ENCODE measurements around the gene ARL6IP5. TPM values are rescaled to one million over a fixed set of nuclear protein-coding genes. Genes with fewer than 3 reads are reported as not detected.

The ARL6IP5 gene
- total RNA-seq (10 to 100 TPM; 58.0 to 65.2 TPM), total RNA-seq (50.2 to 607 (median 158) reads per million in 172 experiments)
- polyA plus RNA-seq (2013, experiment 1 of 2) = 219 TPM
- 209 TPM for polyA plus RNA-seq (2013, experiment 2 of 2)

GRCh38 chr3:69084326-69085167 lies at the start of gene ARL6IP5:
Gene ARL6IP5 (plus strand): TSS chr3:69084937. CDS start chr3:69085048, 111 bp downstream.
- Mint-ChIP-seq H3K9me3 (no peaks in the 10 kb centered on the region), H3K36me3 (ENCODE audit: low read depth) (peaks cover 35% of the 10 kb centered on the region), H3K27me3 (no peaks in the 10 kb centered on the region), H3K4me3 (peak within 1 kb of the TSS; percentile 91), H3K27ac (peak within 1 kb of the TSS; percentile 96), H3K4me1 (ENCODE audit: low read depth) (peaks cover 73% of the 10 kb centered on the region)
- peaks cover 58% of the 10 kb centered on the region for H3K4me1 ChIP-seq (ENCODE audit: insufficient read depth, low read length)
- peaks cover 4% of the 10 kb centered on the region for H3K36me3 ChIP-seq (ENCODE audit: insufficient read depth, low read length)
- ATAC-seq (ENCODE audit: poor library complexity) = peak; percentile 74
- ChIA-PET CTCF (interaction anchor here (0.8 to 3.6 kb wide), 7 partner anchors 8 to 70 kb away, joined by 3 to 19 read pairs (median 4); partner anchors contain the start of gene TMF1), POLR2A (interaction anchor here (0.5 to 8.6 kb wide), 13 partner anchors 9 to 216 kb away, joined by 3 to 94 read pairs (median 10); partner anchors contain the start of genes EOGT and TMF1)
- peak within 1 kb of the TSS; percentile 91 for H3K27ac ChIP-seq (ENCODE audit: low read depth in 1 of 2, low read length in 2 of 2)
- H3K4me3 ChIP-seq (ENCODE audit: low read length) = peak within 1 kb of the TSS; percentile 85
- no peaks in the 10 kb centered on the region for H3K27me3 ChIP-seq (ENCODE audit: control insufficient read depth in 1 of 2, insufficient read depth in 2 of 2, low read length in 2 of 2)
- H3K9me3 ChIP-seq (ENCODE audit: control insufficient read depth in 1 of 2, insufficient read depth in 1 of 2, low read length in 2 of 2) = no peaks in the 10 kb centered on the region
- no peak for TF ChIP-seq CTCF (IDR thresholded peaks at IDR 0.05)
- intact Hi-C loops (cut with DNase I, micrococcal nuclease) = loop anchor here (1.0 to 10.0 kb wide), 4 partner anchors 8 to 1430 kb away; partner anchors contain the start of genes SUCLG2 (in 1 of the 2) and TMF1 (in 1 of the 2)
- peak; percentile 80 to 97 (median 88) for DNase-seq

GRCh38 chr3:69044608-69045007 lies 40.1 kb upstream of the ARL6IP5 start:
- peaks cover 83% of the 10 kb centered on the region for H3K36me3 Mint-ChIP-seq (ENCODE audit: low read depth)
- POLR2A ChIA-PET = no interaction called here

More at GRCh38 chr3:69044608-69045007, 40.1 kb upstream of the ARL6IP5 start:
- Histone ChIP-seq H3K4me3 (ENCODE audit: low read length) (no peak overlapping the region), H3K27ac (ENCODE audit: low read depth in 1 of 2, low read length in 2 of 2) (no peak overlapping the region), H3K36me3 (ENCODE audit: insufficient read depth, low read length) (peaks cover 80% of the 10 kb centered on the region), H3K9me3 (ENCODE audit: control insufficient read depth in 1 of 2, insufficient read depth in 1 of 2, low read length in 2 of 2) (no peaks in the 10 kb centered on the region), H3K27me3 (ENCODE audit: control insufficient read depth in 1 of 2, insufficient read depth in 2 of 2, low read length in 2 of 2) (no peaks in the 10 kb centered on the region), H3K4me1 (ENCODE audit: insufficient read depth, low read length) (peaks cover 6% of the 10 kb centered on the region)
- Mint-ChIP-seq H3K9me3 (no peaks in the 10 kb centered on the region), H3K27me3 (no peaks in the 10 kb centered on the region), H3K4me1 (ENCODE audit: low read depth) (peaks cover 44% of the 10 kb centered on the region), H3K27ac (no peak overlapping the region), H3K4me3 (no peak overlapping the region)
- CTCF ChIA-PET = interaction anchor here (1.1 kb wide), 1 partner anchor 76 kb away, joined by 3 read pairs; no protein-coding TSS in a partner anchor
- ATAC-seq (ENCODE audit: poor library complexity) (no peak), DNase-seq (no peak)
- intact Hi-C loops (cut with DNase I, micrococcal nuclease) = loop anchor here in 1 of 2 experiments (5.0 kb wide), 1 partner anchor 32 kb away; the partner anchor contains the start of gene EOGT
- no peak for TF ChIP-seq CTCF (IDR thresholded peaks at IDR 0.05)
